SK-N-MC (cell line): Measurements from ENCODE around the gene STKLD1.

ENCODE experiments used
- EZH2 ChIP-seq: fragments of 200-600 bp; sonication (generic); IDR thresholded peaks from one replicate; pipeline ENCODE4 v1.6.1; 2017; ENCODE audit warnings: antibody characterized with exemption
- POLR2AphosphoS5 ChIP-seq: IDR thresholded peaks from 2 replicates; pipeline ENCODE4 v1.6.1; 2012; ENCODE audit warnings: mild to moderate bottlenecking, low read depth, low read length, borderline replicate concordance

DNA sequence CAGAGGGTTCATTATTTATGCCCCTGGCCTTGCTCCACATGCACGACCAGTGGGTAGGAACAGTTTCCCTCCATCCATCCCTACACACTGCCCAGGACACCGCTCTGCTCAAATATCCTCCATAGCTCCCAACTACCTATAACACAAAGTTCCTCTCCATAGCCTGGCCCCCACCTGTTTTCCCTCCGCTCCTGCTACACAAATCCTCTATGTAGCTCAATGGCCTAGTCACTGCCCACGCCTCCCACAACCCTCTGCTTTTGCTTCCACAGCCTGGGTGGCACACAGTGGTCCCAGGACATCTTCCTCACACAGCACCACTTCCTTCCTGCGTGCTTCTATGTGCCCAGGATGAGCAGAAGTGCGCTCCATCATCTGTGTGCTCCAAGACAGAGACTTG, 21.2 kb downstream of the STKLD1 start:
- TF ChIP-seq EZH2 (no peak), POLR2AphosphoS5 (no peak)
